ENCODE results near the gene JSRP1.

Gene JSRP1

GRCh38 chr19:2246014-2246620 lies 10.1 kb downstream of the JSRP1 start:
- no peak for DNase-seq

GRCh38 chr19:2245273-2245672 lies 10.9 kb downstream of the JSRP1 start:
- DNase-seq = no peak

GRCh38 chr19:2244486-2244885 lies 11.7 kb downstream of the JSRP1 start:
- no peak for DNase-seq

- DNase-seq = no peak
Measured at GRCh38 chr19:2244125-2244411, 12.1 kb downstream of the JSRP1 start.

- DNase-seq = no peak
Measured at GRCh38 chr19:2243274-2244124, 12.7 kb downstream of the JSRP1 start.

GRCh38 chr19:2242816-2243215 lies 13.4 kb downstream of the JSRP1 start:
- DNase-seq = no peak

GRCh38 chr19:2242092-2242537 lies 14.1 kb downstream of the JSRP1 start:
- no peak for DNase-seq

- DNase-seq = no peak
Measured at GRCh38 chr19:2240881-2241760, 15.1 kb downstream of the JSRP1 start.

GRCh38 chr19:2239771-2240770 lies 16.1 kb downstream of the JSRP1 start:
- peak; percentile 56 for DNase-seq

- DNase-seq = peak in 1 of 2 experiments; percentile 16
Measured at GRCh38 chr19:2239173-2239572, 17.0 kb downstream of the JSRP1 start.

GRCh38 chr19:2237869-2238153 lies 18.4 kb downstream of the JSRP1 start:
- no peak for DNase-seq

- DNase-seq = no peak
Measured at GRCh38 chr19:2237051-2237868, 19.0 kb downstream of the JSRP1 start.

- DNase-seq = peak; percentile 92 to 93
Measured at GRCh38 chr19:2236314-2237050, 19.7 kb downstream of the JSRP1 start, which contains the start of the genes PLEKHJ1 and SF3A2. Gene PLEKHJ1, minus strand, starts transcription at chr19:2236329. Its CDS starts 81 bp downstream, at chr19:2236248. Gene SF3A2, plus strand, starts transcription at chr19:2236824. Its CDS starts 6,595 bp downstream, at chr19:2243419.

- no peak for DNase-seq
Measured at GRCh38 chr19:2236064-2236313, 20.2 kb downstream of the JSRP1 start.

GRCh38 chr19:2235381-2236063 lies 20.7 kb downstream of the JSRP1 start:
- no peak for DNase-seq

GRCh38 chr19:2234996-2235380 lies 21.2 kb downstream of the JSRP1 start:
- no peak for DNase-seq

GRCh38 chr19:2233601-2234280 lies 22.5 kb downstream of the JSRP1 start:
- DNase-seq = no peak

- no peak for DNase-seq
Measured at GRCh38 chr19:2232286-2233151, 23.7 kb downstream of the JSRP1 start.

All from AML-193 (cell line).